ENCODE measurements around the gene FCRLA. TPM values are rescaled to one million over a fixed set of nuclear protein-coding genes. Genes with fewer than 3 reads are reported as not detected.
"Not testable (repeated sequence)": the region's sequence is repeated elsewhere in the genome, so short reads cannot be mapped to it uniquely, and the experiment has no call there.

Gene FCRLA
- polyA plus RNA-seq, 1 donor (not counting 4 experiments of a cell fraction or from before 2014, with no cell fraction given), result 2.0 TPM

GRCh38 chr1:161673437-161673836 is 33.6 kb upstream of the FCRLA start:
- H3K4me2 ChIP-seq (ENCODE audit: control insufficient read depth, extremely low read depth, insufficient read depth, low read depth, low read length); H3K9me1 ChIP-seq (ENCODE audit: control insufficient read depth, extremely low read depth, insufficient read depth, low read length); DNase-seq (ENCODE audit: low read depth, low spot score); H3K9me3 ChIP-seq (ENCODE audit: control insufficient read depth, low read depth, low read length); H3K4me1 ChIP-seq (ENCODE audit: control insufficient read depth, extremely low read depth, insufficient read depth, low read length); dilution Hi-C loops (cut with MboI; ENCODE audit: extremely low pct_ligation_motif_present, low sequenced_read_pairs); H4K20me1 ChIP-seq (ENCODE audit: control insufficient read depth, extremely low read depth, insufficient read depth, low read length); H3K79me2 ChIP-seq (ENCODE audit: control insufficient read depth, insufficient read depth, low read length); H3K36me3 ChIP-seq (ENCODE audit: control insufficient read depth in 2 of 2, extremely low read depth in 1 of 2, insufficient read depth in 2 of 2, low read length in 2 of 2); H2AFZ ChIP-seq (ENCODE audit: control insufficient read depth, low read length); H3K27ac ChIP-seq (ENCODE audit: control insufficient read depth, insufficient read depth, low read length); H3K27me3 ChIP-seq (ENCODE audit: control insufficient read depth, extremely low read depth, insufficient read depth, low read length); H3K4me3 ChIP-seq (ENCODE audit: control insufficient read depth in 2 of 3, extremely low read depth in 1 of 3, insufficient read depth in 2 of 3, low read depth in 1 of 3, low read length in 3 of 3); H3K9ac ChIP-seq (ENCODE audit: control insufficient read depth, extremely low read depth, insufficient read depth, low read length); FAIRE-seq: not testable (repeated sequence)

GRCh38 chr1:161674447-161674846 is 32.6 kb upstream of the FCRLA start:
- H3K27me3 ChIP-seq (ENCODE audit: control insufficient read depth, extremely low read depth, insufficient read depth, low read length); H3K4me3 ChIP-seq (ENCODE audit: control insufficient read depth in 2 of 3, extremely low read depth in 1 of 3, insufficient read depth in 2 of 3, low read depth in 1 of 3, low read length in 3 of 3); H3K9me1 ChIP-seq (ENCODE audit: control insufficient read depth, extremely low read depth, insufficient read depth, low read length); H3K79me2 ChIP-seq (ENCODE audit: control insufficient read depth, insufficient read depth, low read length); H3K9me3 ChIP-seq (ENCODE audit: control insufficient read depth, low read depth, low read length); H2AFZ ChIP-seq (ENCODE audit: control insufficient read depth, low read length); H3K4me1 ChIP-seq (ENCODE audit: control insufficient read depth, extremely low read depth, insufficient read depth, low read length); FAIRE-seq; DNase-seq (ENCODE audit: low read depth, low spot score); dilution Hi-C loops (cut with MboI; ENCODE audit: extremely low pct_ligation_motif_present, low sequenced_read_pairs); H3K36me3 ChIP-seq (ENCODE audit: control insufficient read depth in 2 of 2, extremely low read depth in 1 of 2, insufficient read depth in 2 of 2, low read length in 2 of 2); H3K27ac ChIP-seq (ENCODE audit: control insufficient read depth, insufficient read depth, low read length); H3K4me2 ChIP-seq (ENCODE audit: control insufficient read depth, extremely low read depth, insufficient read depth, low read depth, low read length); H4K20me1 ChIP-seq (ENCODE audit: control insufficient read depth, extremely low read depth, insufficient read depth, low read length); H3K9ac ChIP-seq (ENCODE audit: control insufficient read depth, extremely low read depth, insufficient read depth, low read length): not testable (repeated sequence)

GRCh38 chr1:161674908-161675307 is 32.1 kb upstream of the FCRLA start:
- H3K4me1 ChIP-seq (ENCODE audit: control insufficient read depth, extremely low read depth, insufficient read depth, low read length); H3K36me3 ChIP-seq (ENCODE audit: control insufficient read depth in 2 of 2, extremely low read depth in 1 of 2, insufficient read depth in 2 of 2, low read length in 2 of 2); H3K27me3 ChIP-seq (ENCODE audit: control insufficient read depth, extremely low read depth, insufficient read depth, low read length); H3K9ac ChIP-seq (ENCODE audit: control insufficient read depth, extremely low read depth, insufficient read depth, low read length); H3K79me2 ChIP-seq (ENCODE audit: control insufficient read depth, insufficient read depth, low read length); dilution Hi-C loops (cut with MboI; ENCODE audit: extremely low pct_ligation_motif_present, low sequenced_read_pairs); DNase-seq (ENCODE audit: low read depth, low spot score); FAIRE-seq; H3K9me1 ChIP-seq (ENCODE audit: control insufficient read depth, extremely low read depth, insufficient read depth, low read length); H4K20me1 ChIP-seq (ENCODE audit: control insufficient read depth, extremely low read depth, insufficient read depth, low read length); H2AFZ ChIP-seq (ENCODE audit: control insufficient read depth, low read length); H3K9me3 ChIP-seq (ENCODE audit: control insufficient read depth, low read depth, low read length); H3K27ac ChIP-seq (ENCODE audit: control insufficient read depth, insufficient read depth, low read length); H3K4me2 ChIP-seq (ENCODE audit: control insufficient read depth, extremely low read depth, insufficient read depth, low read depth, low read length); H3K4me3 ChIP-seq (ENCODE audit: control insufficient read depth in 2 of 3, extremely low read depth in 1 of 3, insufficient read depth in 2 of 3, low read depth in 1 of 3, low read length in 3 of 3): not testable (repeated sequence)
